ENCODE data around the gene ARSH.
"Not testable (repeated sequence)": the region's sequence is repeated elsewhere in the genome, so short reads cannot be mapped to it uniquely, and the experiment has no call there.

Gene ARSH

GRCh38 chrX:3006495-3006894 lies at the start of gene ARSH:
ARSH (plus strand) TSS chrX:3006546; CDS start chrX:3006613, 67 bp downstream.
- DNase-seq (ENCODE audit: low spot score), result no peak

DNA sequence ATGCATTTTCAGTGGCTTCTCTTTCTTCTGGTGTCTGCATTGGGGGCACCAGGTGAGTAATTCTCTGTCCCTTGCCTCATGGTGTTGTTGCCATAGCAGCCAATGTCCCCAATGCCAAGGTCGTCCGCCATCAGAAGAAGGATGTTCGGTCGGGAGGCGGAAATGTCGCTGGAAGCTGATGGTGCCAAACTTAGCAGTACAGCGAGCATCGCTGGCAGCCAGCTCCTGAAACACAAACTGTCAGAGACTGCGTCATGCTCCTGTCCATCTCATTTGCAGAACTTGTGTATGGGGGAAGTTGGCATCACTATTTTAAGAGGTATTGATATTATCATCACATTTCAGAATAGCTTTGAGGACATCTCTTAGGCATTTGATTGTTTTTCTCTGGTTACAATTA lies 48.1 kb upstream of the ARSH start:
- DNase-seq (ENCODE audit: low spot score), result no peak

DNA sequence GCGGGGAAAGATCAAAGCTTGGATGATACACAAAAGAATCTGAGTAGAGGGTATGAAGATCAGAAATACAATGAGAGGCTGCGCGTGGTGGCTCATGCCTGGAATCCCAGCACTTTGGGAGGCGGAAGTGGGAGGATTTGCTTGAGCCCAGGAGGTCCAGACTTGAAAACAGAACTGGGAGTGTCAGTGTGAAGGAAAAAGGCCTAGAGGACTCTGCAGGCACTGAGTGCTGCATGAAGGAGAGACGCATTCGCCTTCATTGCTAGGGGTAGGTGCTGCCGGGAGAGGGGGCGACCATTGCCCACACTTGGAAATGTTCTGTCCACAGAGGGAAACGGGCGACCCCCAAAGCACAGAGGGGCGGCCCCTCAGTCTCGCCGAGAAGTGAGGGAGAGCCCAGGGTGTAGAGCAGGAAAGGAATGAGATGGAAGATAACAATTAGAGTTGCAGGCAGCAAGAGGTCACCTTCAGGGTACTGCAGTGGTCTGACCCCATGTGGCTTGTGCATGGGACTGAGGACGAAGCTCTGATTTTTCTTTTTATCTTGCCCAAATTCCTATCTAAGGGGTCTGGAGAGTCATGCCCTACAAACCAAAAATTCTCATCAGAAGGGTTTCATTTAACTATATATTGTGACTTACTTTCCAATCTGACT lies 45.4 kb upstream of the ARSH start:
- no peak for DNase-seq (ENCODE audit: low spot score)

DNA sequence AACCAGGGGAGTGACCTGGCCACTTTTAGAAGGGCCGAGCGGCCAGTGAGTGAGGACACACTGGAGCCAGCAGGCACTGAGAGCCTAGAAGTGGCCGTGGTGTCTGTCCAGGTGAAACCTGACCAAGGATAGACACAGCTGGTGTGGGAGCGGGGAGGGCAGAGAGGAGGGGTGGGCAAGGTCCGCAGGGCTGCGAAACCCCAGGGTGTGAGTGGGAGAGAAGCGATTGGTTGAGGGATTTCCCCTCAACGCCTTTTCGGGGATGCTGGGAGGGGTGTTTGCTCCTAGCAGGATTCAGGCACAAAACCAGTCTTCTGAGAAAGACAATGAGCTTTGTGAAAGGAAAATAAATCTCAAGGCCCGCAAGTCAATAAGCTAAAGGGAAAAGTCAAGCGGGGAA lies 44.0 kb upstream of the ARSH start:
- DNase-seq (ENCODE audit: low spot score), result no peak

- DNase-seq (ENCODE audit: low spot score), result not testable (repeated sequence)
These were observed 42.9 kb upstream of the ARSH start for GRCh38 chrX:2963449-2963848.

DNA sequence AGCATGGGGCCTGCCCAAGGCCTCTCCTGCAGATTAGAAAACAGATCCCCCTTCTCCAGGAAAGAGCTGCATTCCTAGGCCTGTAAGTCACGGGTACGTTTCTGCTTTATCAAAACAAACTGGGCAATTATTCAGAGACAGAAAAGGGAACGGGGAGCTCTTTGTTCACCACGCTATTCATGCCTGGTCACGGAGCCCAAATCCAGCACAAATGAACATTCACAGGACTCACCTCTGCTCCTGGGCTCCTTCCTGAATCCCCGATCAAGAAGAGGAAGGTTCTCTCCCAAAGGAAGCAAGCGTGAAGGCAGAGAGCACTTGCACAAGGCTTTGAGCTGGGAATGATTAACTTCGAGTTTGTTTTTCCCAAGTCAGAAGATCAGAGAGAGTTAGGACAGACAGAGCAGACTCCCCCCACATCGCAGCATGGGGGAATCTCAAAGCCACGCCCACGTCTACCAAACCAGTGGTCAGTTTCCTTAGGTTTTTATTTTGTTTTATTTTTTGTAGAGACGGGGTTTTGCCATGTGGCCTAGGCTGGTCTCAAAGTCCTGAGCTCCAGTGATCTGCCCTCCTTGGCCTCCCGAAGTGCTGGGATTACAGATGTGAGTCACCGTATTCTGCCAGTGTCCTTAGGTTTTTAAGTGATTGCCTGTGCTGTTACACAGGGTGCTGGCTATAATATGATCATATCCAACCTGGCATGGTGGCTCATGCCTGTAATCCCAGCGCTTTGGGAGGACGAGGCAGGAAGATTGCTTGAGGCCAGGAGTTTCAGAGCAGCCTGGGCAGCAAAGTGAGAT lies 42.2 kb upstream of the ARSH start:
- not testable (repeated sequence) for DNase-seq (ENCODE audit: low spot score)

DNA sequence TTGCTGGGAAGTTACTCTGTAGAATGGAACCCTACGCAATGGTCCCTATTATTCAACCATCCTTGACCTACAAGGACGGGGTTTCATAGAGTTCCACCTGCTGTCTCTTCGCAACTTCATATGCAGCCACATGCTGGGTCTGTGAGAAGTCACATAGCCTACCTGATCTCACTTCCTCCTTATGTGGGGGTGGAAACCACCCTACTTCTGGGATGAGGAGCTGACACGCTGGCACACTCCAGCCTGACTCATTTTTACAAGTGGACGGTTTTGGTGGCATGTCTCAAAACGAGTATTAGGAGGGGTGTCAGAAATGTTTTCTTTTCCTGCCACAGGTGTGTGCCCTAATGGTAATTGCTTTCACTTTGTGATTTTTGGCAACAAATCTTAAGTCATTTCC lies 40.4 kb upstream of the ARSH start:
- DNase-seq (ENCODE audit: low spot score), result no peak

DNA sequence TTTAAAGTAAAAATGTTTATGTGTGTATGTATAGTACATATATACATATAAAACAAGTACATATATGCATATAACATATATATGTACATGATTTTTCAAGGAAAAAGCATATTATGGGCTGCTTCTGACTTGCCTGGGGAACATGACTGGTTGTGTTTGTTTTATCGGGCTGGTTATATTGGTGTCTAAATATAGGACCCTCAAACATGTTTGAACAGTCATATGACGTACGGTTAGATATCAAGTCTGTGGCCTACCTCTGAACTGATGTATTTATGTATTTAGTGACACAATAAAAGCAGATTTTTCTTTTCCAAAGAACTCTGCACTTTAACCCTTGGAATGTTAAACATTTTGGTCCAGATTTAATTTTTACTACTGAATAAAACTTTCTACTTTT lies 39.3 kb upstream of the ARSH start:
- no peak for DNase-seq (ENCODE audit: low spot score)

GRCh38 chrX:2967584-2967983 lies 38.8 kb upstream of the ARSH start:
- DNase-seq (ENCODE audit: low spot score), result no peak

DNA sequence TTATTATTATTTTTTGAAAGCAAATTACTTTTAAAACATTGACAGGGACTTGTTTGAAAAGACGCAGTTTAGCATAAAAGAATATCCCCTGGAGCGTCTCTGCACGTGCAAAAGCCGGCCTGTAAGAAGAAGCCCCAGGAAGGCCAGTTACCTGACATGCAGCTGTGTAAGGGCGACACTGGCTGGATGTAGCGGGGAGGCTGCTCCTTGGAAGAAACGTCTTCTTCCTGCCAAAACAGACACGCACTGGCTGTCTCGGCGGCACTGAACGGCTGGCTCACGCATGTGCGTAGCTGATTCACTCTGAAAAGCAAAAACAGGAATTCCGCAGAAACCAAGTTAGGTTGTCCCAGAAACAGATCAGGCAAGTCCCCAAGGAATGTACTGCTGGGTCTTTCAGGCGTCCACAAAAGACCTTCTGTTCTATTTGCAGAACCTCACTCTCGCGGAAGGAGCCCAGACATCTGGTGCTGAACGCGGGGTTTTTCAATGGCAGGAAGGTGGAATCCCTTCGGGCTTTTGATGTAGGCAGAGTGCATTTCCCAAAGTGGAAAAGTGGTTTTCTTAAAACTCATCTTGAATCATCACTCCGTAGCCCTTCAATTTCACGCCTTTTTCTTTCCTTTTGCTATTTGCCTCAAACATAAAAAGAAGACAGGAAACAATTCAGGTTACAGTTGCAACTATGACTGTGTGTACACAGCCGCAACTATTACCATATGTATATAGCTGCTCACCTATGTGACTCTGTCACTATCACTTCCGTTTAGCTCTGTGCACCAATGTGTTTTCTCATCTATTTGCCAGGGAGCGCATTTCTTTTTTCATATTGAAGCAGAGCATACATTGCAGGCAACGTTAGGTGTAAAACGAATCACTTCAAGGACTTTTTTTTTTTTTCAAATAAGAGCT lies 38.1 kb upstream of the ARSH start:
- DNase-seq (ENCODE audit: low spot score), result no peak

- no peak for DNase-seq (ENCODE audit: low spot score)
These were observed 37.3 kb upstream of the ARSH start for GRCh38 chrX:2969021-2969420.

- DNase-seq (ENCODE audit: low spot score), result no peak
These were observed 34.0 kb upstream of the ARSH start for GRCh38 chrX:2972391-2972790.

- DNase-seq (ENCODE audit: low spot score), result no peak
These were observed 31.4 kb upstream of the ARSH start for GRCh38 chrX:2974961-2975360.

GRCh38 chrX:2978639-2979038 lies 27.7 kb upstream of the ARSH start:
- DNase-seq (ENCODE audit: low spot score), result not testable (repeated sequence)

DNA sequence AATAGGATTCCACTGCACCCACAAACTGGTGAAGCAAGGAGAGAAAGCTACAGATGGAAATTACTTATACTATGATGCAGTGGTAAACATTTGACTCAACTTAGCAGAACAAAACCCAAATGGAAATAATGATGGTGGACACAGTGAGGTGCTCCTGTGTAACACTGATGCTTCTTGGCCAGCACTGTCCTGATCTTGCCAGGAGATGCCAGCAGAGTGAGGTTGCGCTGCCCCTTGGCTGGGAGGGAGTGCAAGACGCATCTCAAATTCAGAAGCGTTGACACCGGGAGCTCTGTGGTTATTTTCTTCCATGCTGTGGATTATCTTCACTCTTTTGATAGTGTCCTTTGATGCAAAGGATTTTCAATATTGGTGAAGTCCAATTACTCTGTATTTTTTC lies 22.0 kb upstream of the ARSH start:
- DNase-seq (ENCODE audit: low spot score), result no peak

DNA sequence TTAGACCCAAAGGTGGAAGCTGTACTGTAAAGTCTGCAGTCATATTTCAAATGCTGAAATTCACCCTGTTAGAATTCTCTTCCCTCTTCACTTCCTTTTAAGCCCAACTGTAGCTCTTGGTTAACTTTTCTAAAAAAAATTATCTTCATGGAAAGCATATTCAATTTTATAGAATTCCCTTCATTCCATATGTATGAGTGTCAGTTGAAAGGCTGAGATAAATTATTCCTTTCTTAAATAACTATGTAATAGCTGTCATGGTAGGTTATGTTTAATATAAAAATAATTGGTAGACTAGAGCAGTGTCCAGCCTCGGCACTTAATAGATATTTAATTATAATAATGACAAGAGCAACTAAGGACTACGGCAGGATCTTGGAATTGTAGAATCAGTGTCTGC lies 16.8 kb upstream of the ARSH start:
- no peak for DNase-seq (ENCODE audit: low spot score)

- DNase-seq (ENCODE audit: low spot score), result no peak
These were observed 4.2 kb downstream of the ARSH start for GRCh38 chrX:3010532-3010931.

- no peak for DNase-seq (ENCODE audit: low spot score)
These were observed 11.1 kb downstream of the ARSH start for GRCh38 chrX:3017492-3017891.

DNA sequence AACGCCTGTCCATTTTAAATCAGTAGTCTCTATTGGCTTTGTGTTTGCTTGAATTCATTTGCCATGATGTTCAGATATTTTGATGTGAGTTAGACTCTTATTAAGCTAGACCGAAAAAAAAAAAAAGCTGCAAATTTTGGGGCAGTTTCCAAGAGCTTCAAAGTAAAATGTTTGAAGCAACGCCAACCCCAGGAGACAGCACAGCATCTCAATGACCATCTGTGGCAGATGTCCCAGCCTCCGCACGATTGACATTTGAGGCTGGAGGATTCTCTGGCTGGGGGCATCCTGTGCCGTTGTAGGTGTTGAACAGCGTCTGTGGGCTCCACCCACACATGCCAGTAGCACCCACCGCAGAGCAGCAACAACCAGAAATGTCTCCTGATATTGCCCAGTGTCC lies 17.8 kb downstream of the ARSH start:
- no peak for DNase-seq (ENCODE audit: low spot score)

DNA sequence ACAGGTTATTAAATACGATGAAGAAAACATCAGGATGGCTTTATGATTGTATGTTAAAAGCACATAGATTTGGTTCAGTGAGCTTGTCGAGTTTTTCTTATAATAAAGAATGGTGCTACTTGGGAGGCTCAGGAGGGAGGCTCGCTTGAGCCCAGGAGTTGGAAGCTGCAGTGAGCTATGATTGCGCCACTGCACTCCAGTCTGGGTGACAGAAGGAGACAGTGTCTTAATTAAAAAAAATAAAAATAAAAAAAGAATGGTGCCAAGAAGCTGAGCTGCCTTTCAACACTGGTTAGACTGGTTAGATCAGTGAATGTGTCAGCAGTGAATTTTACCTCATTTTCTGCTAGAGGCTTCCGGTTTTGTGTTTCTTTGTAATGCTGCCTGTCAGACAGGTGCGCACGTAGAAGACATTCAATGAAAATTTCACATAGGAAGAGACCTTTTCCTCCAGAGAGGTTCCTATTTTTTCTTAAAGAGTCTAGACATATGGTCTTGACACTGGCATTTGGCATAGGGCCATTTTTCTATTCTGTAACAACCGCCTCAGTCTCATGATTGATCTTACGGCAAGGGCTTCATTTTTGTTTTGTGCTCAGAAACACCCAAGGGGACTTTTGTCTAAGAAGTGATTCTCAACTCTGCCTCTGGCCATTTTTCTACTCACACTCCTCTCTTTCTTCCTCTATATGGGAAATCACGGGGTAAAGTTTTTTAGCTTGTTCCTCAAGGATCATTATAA lies 19.9 kb downstream of the ARSH start:
- DNase-seq (ENCODE audit: low spot score), result no peak

DNA sequence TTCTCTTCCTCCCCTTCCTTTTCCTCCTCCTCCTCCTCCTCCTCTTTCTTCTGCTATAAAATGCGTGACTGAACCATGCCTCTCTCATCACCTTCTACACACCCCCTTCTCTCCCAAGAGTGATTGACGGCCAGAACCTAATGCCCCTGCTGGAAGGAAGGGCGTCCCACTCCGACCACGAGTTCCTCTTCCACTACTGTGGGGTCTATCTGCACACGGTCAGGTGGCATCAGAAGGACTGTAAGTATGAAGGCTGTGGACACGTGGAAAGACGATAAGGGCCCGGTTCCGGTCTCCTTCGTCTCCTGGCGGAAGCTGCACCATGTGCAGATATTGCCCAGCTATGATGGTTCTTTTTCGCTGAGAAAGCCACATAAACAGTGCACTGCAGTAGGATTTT lies 22.8 kb downstream of the ARSH start:
- no peak for DNase-seq (ENCODE audit: low spot score)

- no peak for DNase-seq (ENCODE audit: low spot score)
These were observed 30.9 kb downstream of the ARSH start for GRCh38 chrX:3037218-3037617.

Measured in left forelimb (tissue), 1 donor.